ENCODE measurements around the gene DCLRE1A. TPM values are rescaled to one million over a fixed set of nuclear protein-coding genes. Genes with fewer than 3 reads are reported as not detected.
"Not testable (repeated sequence)": the region's sequence is repeated elsewhere in the genome, so short reads cannot be mapped to it uniquely, and the experiment has no call there.

The DCLRE1A gene
- total RNA-seq, 1 donor from 2014 or later: 6.7 TPM

GRCh38 chr10:113849140-113849803 lies 4.6 kb downstream of the DCLRE1A start:
- Mint-ChIP-seq H3K4me1 (peaks cover 14% of the 10 kb centered on the region), H3K27ac (no peak overlapping the region), H3K4me3 (no peak overlapping the region), H3K36me3 (peaks cover 6% of the 10 kb centered on the region), H3K9me3 (no peaks in the 10 kb centered on the region), H3K27me3 (ENCODE audit: low read depth) (no peaks in the 10 kb centered on the region)
- TF ChIP-seq, protein P1, sequence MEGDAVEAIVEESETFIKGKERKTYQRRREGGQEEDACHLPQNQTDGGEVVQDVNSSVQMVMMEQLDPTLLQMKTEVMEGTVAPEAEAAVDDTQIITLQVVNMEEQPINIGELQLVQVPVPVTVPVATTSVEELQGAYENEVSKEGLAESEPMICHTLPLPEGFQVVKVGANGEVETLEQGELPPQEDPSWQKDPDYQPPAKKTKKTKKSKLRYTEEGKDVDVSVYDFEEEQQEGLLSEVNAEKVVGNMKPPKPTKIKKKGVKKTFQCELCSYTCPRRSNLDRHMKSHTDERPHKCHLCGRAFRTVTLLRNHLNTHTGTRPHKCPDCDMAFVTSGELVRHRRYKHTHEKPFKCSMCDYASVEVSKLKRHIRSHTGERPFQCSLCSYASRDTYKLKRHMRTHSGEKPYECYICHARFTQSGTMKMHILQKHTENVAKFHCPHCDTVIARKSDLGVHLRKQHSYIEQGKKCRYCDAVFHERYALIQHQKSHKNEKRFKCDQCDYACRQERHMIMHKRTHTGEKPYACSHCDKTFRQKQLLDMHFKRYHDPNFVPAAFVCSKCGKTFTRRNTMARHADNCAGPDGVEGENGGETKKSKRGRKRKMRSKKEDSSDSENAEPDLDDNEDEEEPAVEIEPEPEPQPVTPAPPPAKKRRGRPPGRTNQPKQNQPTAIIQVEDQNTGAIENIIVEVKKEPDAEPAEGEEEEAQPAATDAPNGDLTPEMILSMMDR (IDR thresholded peaks at IDR 0.05; ENCODE audit: unreplicated experiment): no peak
- no peak for DNase-seq (ENCODE audit: low spot score in 2 of 2, unreplicated experiment in 2 of 2)

DNA sequence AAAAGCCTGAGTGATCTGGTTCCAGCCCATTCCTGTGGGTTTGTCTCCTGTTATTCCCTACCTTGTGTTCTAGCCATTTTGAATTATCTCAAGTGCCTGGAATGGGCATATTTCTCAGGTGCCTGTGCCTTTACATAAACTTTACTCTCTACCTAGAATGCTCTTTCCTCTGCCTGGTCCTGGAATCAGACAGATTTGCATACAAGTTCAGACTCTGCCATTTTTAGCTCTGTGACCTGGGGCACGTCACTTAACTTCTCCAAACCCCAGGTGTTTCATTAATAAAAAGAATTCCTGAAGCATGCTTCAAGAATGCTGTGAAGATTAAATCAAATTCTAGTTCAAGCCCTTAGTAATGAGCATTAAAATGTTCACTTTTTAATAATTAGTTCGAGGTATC lies 7.8 kb downstream of the DCLRE1A start:
- no peak overlapping the region for H3K27ac Mint-ChIP-seq
- H3K9me3 Mint-ChIP-seq: no peaks in the 10 kb centered on the region
- TF ChIP-seq, protein P1 (IDR thresholded peaks at IDR 0.05; ENCODE audit: unreplicated experiment): no peak
- peaks cover 7% of the 10 kb centered on the region for H3K4me1 Mint-ChIP-seq
- H3K27me3 Mint-ChIP-seq (ENCODE audit: low read depth): no peaks in the 10 kb centered on the region
- DNase-seq (ENCODE audit: low spot score in 2 of 2, unreplicated experiment in 2 of 2): no peak
- no peak overlapping the region for H3K4me3 Mint-ChIP-seq
- H3K36me3 Mint-ChIP-seq: peaks cover 8% of the 10 kb centered on the region

- TF ChIP-seq, protein P1 (IDR thresholded peaks at IDR 0.05; ENCODE audit: unreplicated experiment): no peak
- peaks cover 6% of the 10 kb centered on the region for H3K4me1 Mint-ChIP-seq
- peaks cover 14% of the 10 kb centered on the region for H3K36me3 Mint-ChIP-seq
- H3K27me3 Mint-ChIP-seq (ENCODE audit: low read depth): no peaks in the 10 kb centered on the region
- no peaks in the 10 kb centered on the region for H3K9me3 Mint-ChIP-seq
- H3K27ac Mint-ChIP-seq: no peak overlapping the region
- no peak overlapping the region for H3K4me3 Mint-ChIP-seq
- DNase-seq (ENCODE audit: low spot score in 2 of 2, unreplicated experiment in 2 of 2): no peak
These were observed 9.9 kb downstream of the DCLRE1A start for GRCh38 chr10:113843972-113844485.

- Mint-ChIP-seq H3K4me1 (peaks cover 6% of the 10 kb centered on the region), H3K27me3 (ENCODE audit: low read depth) (no peaks in the 10 kb centered on the region), H3K36me3 (peaks cover 8% of the 10 kb centered on the region), H3K27ac (no peak overlapping the region), H3K9me3 (no peaks in the 10 kb centered on the region), H3K4me3 (no peak overlapping the region)
- TF ChIP-seq, protein P1 (IDR thresholded peaks at IDR 0.05; ENCODE audit: unreplicated experiment): no peak
- no peak for DNase-seq (ENCODE audit: low spot score in 2 of 2, unreplicated experiment in 2 of 2)
These were observed 11.7 kb downstream of the DCLRE1A start for GRCh38 chr10:113842171-113842570.

DNA sequence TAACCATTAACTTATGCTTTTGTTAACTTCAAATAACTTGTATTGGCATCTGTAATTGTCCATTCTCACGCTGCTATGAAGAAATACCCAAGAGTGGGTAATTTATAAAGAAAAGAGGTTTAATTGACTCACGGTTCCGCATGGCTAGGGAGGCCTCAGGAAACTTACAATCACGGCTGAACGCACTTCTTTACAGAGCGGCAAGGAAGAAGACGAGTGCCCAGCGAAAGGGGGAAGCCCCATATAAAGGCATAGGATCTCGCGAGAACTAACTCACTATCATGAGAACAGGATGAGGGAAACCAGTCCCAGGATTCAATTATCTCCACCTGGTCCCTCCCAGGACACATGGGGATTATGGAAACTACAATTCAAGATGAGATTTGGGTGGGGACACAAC lies 25.3 kb downstream of the DCLRE1A start:
- peaks cover 18% of the 10 kb centered on the region for H3K4me1 Mint-ChIP-seq
- H3K9me3 Mint-ChIP-seq; H3K36me3 Mint-ChIP-seq; H3K27me3 Mint-ChIP-seq (ENCODE audit: low read depth); DNase-seq (ENCODE audit: low spot score in 2 of 2, unreplicated experiment in 2 of 2); H3K27ac Mint-ChIP-seq; H3K4me3 Mint-ChIP-seq: not testable (repeated sequence)

DNA sequence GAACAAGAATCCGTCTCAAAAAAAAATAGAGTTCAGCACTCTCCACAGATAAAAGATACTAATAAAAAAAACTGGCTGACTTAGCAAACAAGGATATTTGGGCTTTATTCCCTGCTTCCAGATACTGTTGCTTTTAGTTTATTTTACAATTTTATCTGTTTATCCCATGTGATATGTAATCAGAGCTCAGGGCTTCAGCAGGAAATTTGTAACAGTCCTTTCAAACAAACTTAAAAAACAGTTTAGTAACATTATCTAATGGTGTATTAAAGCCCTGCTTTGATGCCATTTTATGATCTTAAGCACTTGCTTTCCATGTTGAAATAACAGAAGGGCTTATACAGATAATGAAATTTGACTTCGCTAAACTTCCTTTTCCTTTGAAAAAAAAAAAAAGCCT lies 28.1 kb downstream of the DCLRE1A start:
- Mint-ChIP-seq H3K27me3 (ENCODE audit: low read depth) (peaks cover 4% of the 10 kb centered on the region), H3K36me3 (no peaks in the 10 kb centered on the region), H3K4me3 (no peak overlapping the region), H3K9me3 (peaks cover 4% of the 10 kb centered on the region), H3K27ac (no peak overlapping the region), H3K4me1 (peaks cover 15% of the 10 kb centered on the region)
- DNase-seq (ENCODE audit: low spot score in 2 of 2, unreplicated experiment in 2 of 2): no peak
- TF ChIP-seq, protein P1 (IDR thresholded peaks at IDR 0.05; ENCODE audit: unreplicated experiment): no peak

Data from mesothelial cell of epicardium (in vitro differentiated cells).